HG02884 (cell line): Measurements from ENCODE around the gene ANGPTL8.

Experiments used
- ATAC-seq: cut with Tn5 transposase; IDR thresholded peaks from one replicate; pipeline ENCODE4 v1.9.1; 2021; ENCODE audit warnings: mild to moderate bottlenecking, moderate library complexity; ENCODE audit not compliant: unreplicated experiment

ANGPTL8 gene

GRCh38 chr19:11234486-11235075 lies 4.8 kb upstream of the ANGPTL8 start:
- ATAC-seq, result no peak

DNA sequence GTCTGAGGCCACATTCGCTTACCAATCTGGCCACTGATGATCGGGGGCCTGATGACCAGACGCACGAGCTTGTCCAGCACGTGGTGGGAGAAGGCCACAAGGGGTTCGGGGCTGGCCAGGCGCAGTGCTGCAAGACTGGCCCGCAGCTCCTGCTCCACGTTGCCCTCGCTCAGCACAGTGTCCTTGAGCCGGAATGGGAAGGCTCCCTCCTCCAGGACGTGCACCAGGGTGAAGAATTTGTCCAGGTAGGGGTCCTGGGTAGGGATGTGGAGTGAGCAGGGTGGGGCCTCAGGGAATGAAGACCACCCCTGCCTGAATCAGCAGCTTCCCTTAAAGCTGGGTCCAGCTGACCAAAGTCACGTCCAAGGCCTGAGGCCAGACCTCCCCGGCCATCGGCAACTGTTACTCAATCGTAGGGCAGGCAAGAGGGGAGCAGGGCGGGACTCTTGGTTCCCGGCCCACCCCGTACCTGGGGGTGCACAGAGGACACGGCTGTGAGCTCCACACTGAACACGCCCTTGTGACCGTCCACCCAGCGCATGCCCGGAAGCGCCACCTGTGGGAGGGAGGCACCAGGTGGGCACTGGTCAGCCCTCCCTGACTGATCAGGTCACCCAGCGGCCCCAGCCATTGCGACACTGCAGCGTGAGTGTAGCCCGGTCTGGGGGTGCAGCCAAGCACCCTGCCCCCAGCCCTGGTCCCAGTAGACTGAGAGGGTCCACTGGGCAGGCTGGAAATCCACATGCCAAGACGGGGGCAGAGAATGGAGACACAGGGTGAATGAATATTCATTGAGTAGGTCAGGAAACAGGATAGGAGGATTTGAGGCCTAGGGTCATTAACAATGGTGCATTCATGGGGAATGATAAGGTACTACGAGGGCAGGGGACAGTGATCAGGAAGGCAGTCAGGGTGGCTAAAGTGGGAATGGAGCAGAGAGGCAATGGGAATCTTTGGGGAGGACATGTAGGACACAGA lies 2.8 kb upstream of the ANGPTL8 start:
- ATAC-seq, result no peak

- ATAC-seq, result no peak
Measured at GRCh38 chr19:11237321-11237720, 2.1 kb upstream of the ANGPTL8 start.

DNA sequence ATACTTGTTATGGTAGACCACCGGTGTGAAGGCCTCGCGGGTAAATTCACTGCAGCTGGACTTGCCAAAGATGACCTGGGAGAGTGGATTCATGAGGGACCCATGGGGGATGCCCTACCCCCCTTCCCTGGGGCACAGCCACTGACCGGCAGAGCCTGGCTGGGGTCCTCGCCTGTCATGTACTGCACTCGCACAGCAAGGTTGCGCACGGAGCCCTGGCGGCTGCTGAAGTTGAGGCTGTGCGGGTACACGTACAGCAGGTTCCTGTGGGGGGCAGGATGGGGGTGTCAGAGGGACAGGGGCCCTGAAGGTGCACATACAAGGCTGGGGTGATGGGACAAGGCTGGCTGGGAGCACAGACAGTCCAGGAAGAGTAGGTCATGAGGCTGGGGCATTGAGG lies 1.4 kb upstream of the ANGPTL8 start:
- no peak for ATAC-seq

DNA sequence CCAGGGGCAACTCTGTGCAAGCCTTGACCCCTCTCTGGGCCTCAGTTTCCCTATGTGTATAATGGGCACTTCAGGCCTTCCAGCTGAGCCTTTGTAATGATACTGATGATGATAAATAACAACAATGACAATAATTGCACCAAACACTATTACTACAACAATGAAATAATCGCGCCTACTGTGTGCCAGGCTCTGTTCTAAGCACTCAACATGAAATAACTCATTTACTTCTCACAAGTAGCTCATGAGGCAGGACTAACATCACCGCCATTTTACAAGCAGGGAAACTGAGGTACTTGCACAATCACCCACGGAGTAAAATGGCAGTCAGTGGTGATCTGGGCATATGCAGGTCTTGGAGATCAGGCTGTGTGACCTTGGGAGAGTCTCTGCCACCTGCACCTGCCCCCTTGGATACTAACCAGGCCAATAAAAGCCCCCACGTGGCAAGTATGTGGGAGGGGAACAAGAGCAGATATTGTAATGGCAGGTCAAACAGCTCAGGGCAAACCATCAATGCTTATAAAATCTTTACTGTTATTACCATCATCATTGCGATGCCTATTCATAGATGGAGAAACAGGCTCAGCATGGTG lies 540 bp upstream of the ANGPTL8 start:
- no peak for ATAC-seq

DNA sequence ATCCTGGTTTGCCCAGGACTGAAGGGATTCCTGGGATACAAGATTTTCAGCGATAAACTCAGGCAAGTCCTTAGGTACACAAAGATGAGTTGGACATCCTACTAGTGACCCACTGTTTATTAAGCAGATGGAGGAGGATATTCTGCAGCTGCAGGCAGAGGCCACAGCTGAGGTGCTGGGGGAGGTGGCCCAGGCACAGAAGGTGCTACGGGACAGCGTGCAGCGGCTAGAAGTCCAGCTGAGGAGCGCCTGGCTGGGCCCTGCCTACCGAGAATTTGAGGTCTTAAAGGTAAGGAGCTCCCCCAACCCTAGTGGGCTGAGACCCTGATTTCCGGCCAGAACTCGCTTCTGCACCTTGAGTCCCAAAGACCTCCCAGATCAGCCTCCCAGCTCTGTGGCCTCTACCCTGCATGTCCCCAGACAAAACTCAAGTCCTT lies 607 bp downstream of the ANGPTL8 start:
- ATAC-seq, result no peak

GRCh38 chr19:11242025-11242424 lies 2.6 kb downstream of the ANGPTL8 start:
- ATAC-seq, result no peak

DNA sequence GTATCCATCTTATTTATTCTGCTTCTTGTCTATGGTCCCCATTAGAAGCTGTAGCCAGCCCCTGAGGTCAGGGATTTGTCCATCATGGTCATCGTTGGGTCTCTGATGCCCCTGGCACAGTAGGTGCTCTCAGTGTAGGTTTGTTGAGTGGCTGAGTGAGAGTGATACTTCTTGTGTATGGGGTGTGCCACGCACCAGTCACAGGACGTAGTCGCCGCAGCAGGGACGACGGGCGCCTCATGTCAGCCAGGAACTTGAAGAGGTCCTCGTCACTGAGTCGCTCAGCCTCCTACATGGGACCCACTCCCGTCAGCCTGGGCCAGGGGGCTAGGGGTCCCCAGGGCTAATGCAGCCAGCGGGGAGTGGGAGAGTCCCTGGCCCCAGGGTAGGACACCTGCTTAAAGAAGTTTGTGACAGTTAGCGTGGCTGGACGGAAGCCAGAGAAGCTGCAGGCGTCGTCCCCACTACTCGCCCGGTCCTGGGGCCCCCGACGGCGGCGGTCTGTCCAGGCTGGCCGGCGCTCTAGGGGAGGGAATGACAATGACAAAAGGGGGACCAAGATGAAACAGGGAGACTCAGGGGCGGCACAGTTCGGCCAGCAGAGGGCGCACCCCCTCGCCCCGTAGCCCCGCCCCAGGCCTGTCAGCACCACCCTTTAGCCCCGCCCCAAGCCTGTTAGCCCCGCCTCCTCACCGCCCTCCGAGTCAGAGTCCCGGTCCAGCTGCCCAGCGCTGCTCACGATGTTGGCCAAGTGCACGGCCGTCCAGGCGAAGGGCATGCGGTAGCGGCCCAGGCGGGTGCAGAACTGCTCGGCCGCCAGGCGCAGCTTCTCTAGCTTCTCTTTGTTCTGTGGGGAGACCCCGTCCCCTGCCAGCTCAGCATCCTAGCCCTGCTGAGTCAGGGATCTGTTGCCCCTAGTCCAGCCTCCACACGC lies 3.7 kb downstream of the ANGPTL8 start:
- no peak for ATAC-seq

GRCh38 chr19:11243798-11244169 lies 4.4 kb downstream of the ANGPTL8 start:
- ATAC-seq, result no peak

DNA sequence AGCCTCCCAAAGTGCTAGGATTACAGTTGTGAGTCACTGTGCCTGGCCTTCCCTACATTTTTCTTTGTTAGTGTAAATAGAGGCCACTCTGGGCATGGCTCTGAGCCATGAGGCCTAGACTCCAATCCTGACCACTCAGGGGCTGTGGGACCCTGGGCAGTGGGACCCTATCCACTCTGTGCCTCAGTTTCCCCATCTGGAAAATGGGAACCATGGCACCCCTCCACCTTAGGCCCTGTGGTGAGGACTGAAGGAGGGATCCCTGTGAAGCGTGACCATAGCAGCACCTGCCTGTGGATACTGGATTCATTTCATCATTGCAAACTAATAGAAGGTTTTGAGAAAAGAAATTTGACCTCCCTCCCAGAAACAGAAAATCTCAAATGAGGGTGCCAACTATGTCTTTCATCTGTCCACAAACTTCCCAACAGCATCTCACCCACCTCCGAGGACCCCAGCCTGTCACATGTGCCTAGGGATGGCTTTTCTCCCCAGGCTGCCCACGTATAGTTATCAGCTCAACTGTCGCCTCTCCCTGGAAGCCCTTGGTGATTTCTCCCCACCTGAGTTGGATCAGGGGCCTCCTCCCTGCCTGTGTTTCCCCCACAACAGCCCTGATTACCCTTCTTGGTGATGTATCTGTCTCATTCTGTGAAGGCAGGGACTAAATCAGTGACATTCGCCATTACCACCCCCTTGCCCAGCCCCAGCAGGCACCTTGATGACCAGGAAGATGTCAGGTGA lies 5.6 kb downstream of the ANGPTL8 start:
- no peak for ATAC-seq

GRCh38 chr19:11246941-11247340 lies 7.5 kb downstream of the ANGPTL8 start:
- no peak for ATAC-seq

DNA sequence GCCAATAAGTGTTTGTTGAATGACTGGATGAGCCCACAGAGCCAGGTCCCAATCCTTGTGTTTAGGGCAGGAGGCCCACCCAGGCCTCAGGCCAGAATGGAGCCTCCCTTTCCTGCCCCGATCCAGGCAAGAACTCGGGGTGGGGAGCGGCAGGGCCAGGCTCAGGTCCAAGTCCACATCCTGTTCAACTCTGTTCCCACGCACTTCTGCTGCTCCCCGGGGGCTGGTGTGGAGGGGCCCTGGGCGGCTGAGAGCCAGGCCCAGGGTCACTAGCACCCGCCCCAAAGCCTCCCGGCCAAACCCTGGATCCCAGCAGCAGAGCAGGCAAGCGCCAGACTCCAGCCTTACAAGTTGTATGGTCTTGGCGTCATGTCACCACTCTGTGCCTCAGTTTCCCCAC lies 8.0 kb downstream of the ANGPTL8 start:
- no peak for ATAC-seq

- no peak for ATAC-seq
Measured at GRCh38 chr19:11247934-11248333, 8.5 kb downstream of the ANGPTL8 start.

GRCh38 chr19:11248852-11249251 lies 9.4 kb downstream of the ANGPTL8 start:
- no peak for ATAC-seq

DNA sequence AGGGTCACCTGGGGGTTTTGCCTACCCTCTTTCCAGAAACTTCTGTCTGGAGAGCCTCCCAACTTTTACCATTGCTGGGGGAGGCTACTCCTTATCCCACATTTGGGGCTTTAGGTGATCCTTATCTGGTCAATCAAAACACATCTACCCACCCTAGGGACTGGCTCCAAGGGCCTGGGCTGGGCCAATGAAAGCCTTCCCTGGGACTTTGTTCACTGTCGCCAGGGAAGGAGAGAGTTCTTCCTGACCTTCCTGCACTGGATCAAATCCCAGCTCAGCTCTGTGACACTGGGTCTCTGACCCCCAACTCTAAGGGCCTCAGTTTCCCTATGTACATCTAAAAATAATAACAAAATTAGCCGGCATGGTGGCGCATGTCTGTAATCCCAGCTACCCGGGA lies 11.8 kb downstream of the ANGPTL8 start:
- no peak for ATAC-seq

DNA sequence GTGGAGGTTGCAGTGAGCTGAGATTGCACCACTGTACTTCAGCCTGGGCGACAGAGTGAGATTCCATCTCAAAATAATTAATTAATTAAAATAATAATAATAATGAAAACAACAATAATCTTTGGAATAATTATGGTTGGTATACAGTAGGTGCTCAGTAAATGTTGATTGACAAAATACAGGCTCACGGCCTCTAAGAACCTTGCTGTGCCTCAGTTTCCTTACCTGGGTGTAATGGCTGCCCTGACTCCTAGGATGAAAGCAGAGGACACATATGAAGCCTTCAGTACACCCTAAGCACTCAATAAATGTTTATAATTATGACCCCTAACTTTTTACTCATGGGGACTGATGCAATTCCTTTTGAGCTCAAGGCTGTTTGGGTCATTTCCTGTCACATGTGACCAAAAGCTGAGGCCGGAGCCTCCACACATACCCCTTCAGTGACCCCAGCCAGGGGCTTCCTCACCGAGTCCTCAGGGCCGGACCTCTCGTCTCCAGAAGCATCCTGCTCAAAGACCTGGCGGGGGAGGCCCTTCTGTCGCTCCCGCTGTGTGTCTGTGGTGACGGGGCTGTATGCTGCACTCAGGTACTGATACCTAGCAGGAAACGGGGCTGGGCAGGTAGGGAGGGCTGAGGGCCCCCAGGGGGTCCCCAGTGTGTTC lies 12.4 kb downstream of the ANGPTL8 start:
- ATAC-seq, result no peak

- ATAC-seq, result no peak
Measured at GRCh38 chr19:11252665-11253355, 13.4 kb downstream of the ANGPTL8 start.

- ATAC-seq, result no peak
Measured at GRCh38 chr19:11254666-11255065, 15.2 kb downstream of the ANGPTL8 start.

GRCh38 chr19:11256189-11256588 lies 16.8 kb downstream of the ANGPTL8 start:
- no peak for ATAC-seq
